ENCODE data around the gene IRAK4.

The IRAK4 gene

GRCh38 chr12:43766291-43766690 lies 7.5 kb downstream of the IRAK4 start:
- no peak for DNase-seq (ENCODE audit: low read depth)

- DNase-seq (ENCODE audit: low read depth) = peak; percentile 7
Measured at GRCh38 chr12:43776498-43776897, 17.7 kb downstream of the IRAK4 start.

- no peak for DNase-seq (ENCODE audit: low read depth)
Measured at GRCh38 chr12:43786899-43787693, 28.3 kb downstream of the IRAK4 start.

GRCh38 chr12:43789941-43790340 lies 31.2 kb downstream of the IRAK4 start:
- no peak for DNase-seq (ENCODE audit: low read depth)

- no peak for DNase-seq (ENCODE audit: low read depth)
Measured at GRCh38 chr12:43795716-43796280, 37.0 kb downstream of the IRAK4 start.

GRCh38 chr12:43797561-43798217 lies 38.9 kb downstream of the IRAK4 start:
- no peak for DNase-seq (ENCODE audit: low read depth)

- DNase-seq (ENCODE audit: low read depth) = no peak
Measured at GRCh38 chr12:43805149-43805859, 46.6 kb downstream of the IRAK4 start.

GRCh38 chr12:43805860-43806736 lies 47.3 kb downstream of the IRAK4 start, which contains the start of gene TWF1:
Gene TWF1 (minus strand): TSS chr12:43806317. CDS start chr12:43806245, 72 bp downstream.
- peak; percentile 74 for DNase-seq (ENCODE audit: low read depth)

- DNase-seq (ENCODE audit: low read depth) = no peak
Measured at GRCh38 chr12:43806737-43807072, 48.0 kb downstream of the IRAK4 start.

GRCh38 chr12:43807386-43807785 lies 48.6 kb downstream of the IRAK4 start:
- DNase-seq (ENCODE audit: low read depth) = no peak

- no peak for DNase-seq (ENCODE audit: low read depth)
Measured at GRCh38 chr12:43812057-43812456, 53.3 kb downstream of the IRAK4 start.

GRCh38 chr12:43812926-43813325 lies 54.2 kb downstream of the IRAK4 start:
- DNase-seq (ENCODE audit: low read depth) = no peak

GRCh38 chr12:43815416-43815815 lies 56.7 kb downstream of the IRAK4 start:
- no peak for DNase-seq (ENCODE audit: low read depth)

GRCh38 chr12:43816168-43816567 lies 57.4 kb downstream of the IRAK4 start:
- DNase-seq (ENCODE audit: low read depth) = no peak

- DNase-seq (ENCODE audit: low read depth) = no peak
Measured at GRCh38 chr12:43824207-43824775, 65.5 kb downstream of the IRAK4 start.

- no peak for DNase-seq (ENCODE audit: low read depth)
Measured at GRCh38 chr12:43826681-43827080, 67.9 kb downstream of the IRAK4 start.

GRCh38 chr12:43827093-43827492 lies 68.3 kb downstream of the IRAK4 start:
- no peak for DNase-seq (ENCODE audit: low read depth)

GRCh38 chr12:43832463-43833168 lies 73.9 kb downstream of the IRAK4 start:
- DNase-seq (ENCODE audit: low read depth) = no peak

- no peak for DNase-seq (ENCODE audit: low read depth)
Measured at GRCh38 chr12:43835264-43835655, 76.5 kb downstream of the IRAK4 start.

- peak; percentile 18 for DNase-seq (ENCODE audit: low read depth)
Measured at GRCh38 chr12:43835656-43836474, 77.1 kb downstream of the IRAK4 start, which contains the start of gene TMEM117. Gene TMEM117 (plus strand): TSS chr12:43836081.
